ENCODE results near the gene PLCB2.

Gene PLCB2

GRCh38 chr15:40302288-40302886 is 5.3 kb downstream of the PLCB2 start:
- no peak for DNase-seq (ENCODE audit: low spot score)

DNA sequence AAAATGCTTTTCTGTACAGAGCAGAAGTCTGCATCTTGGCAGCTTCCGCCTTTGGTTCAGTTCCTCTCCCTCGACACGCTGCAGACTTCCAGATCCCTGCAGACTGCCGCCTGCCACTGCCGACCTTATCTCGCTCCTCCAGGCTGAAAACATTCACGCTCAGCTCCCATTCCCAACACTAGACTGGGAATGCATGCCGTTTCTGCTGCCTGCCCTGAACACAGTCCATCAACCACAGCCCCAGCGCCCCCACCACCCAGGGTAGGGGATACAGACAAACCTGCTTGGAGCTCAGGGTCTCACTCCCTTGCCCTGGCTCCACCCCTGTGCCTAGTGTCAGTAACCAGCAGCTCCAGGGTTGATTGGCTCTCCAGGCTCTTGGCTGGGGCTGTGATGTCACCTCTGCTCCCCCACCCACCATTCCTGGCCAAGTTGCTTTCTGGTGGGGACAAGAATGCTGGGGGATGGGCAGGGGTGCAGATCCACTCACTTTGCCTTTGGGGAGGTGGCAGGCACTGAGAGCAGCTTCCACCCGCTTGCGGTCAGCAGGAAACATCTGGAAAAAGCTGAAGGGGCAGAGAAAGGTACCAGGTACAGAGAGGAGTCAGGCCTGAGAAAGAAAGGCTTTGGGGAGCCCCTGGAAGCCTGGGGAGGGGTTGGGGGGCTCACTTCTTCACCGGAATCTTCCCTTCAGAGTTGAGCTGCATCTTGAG is 6.1 kb downstream of the PLCB2 start:
- DNase-seq (ENCODE audit: low spot score), result no peak

GRCh38 chr15:40300771-40301170 is 7.0 kb downstream of the PLCB2 start:
- DNase-seq (ENCODE audit: low spot score), result no peak

DNA sequence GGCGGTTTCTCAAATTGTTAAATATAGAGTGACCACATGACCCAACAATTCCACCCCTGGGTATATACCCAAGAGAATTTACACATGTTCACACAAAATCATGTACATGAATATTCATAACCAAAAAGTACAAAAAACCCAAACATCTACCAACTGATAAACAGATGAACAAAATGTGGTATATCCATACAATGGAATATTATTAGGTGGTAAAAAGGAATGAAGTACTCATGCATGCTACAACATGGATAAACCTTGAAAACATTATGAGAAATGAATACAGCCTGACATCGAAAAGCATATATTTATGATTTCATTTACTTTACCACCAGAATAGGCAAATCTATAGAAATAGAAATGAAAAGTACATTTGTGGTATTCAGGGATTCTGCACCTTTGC is 7.4 kb downstream of the PLCB2 start:
- DNase-seq (ENCODE audit: low spot score), result no peak

- no peak for DNase-seq (ENCODE audit: low spot score)
Observed at GRCh38 chr15:40298216-40298935, 9.4 kb downstream of the PLCB2 start.

- DNase-seq (ENCODE audit: low spot score), result no peak
Observed at GRCh38 chr15:40297356-40297755, 10.4 kb downstream of the PLCB2 start.

GRCh38 chr15:40296561-40297230 is 11.0 kb downstream of the PLCB2 start:
- DNase-seq (ENCODE audit: low spot score), result no peak

- DNase-seq (ENCODE audit: low spot score), result no peak
Observed at GRCh38 chr15:40295877-40296560, 11.7 kb downstream of the PLCB2 start.

DNA sequence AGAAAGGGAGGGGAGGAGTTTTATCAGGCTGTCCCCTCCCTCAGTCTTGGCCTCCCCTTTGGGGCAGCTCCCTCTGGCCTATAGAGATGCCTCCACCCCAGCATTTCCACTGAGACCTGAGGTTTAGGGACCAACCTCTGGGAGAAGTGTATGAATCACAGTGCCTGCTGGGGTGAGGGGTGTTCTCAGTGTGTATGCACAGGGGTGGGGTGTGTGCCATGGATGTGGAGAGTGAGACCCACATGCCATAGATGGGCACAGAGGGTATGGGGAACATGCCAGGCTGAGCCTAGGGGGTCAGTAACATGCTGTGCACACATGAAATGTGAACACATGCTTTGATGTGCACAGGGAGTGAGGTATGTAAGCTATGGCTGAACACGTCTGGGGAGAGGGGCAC is 12.4 kb downstream of the PLCB2 start:
- no peak for DNase-seq (ENCODE audit: low spot score)

DNA sequence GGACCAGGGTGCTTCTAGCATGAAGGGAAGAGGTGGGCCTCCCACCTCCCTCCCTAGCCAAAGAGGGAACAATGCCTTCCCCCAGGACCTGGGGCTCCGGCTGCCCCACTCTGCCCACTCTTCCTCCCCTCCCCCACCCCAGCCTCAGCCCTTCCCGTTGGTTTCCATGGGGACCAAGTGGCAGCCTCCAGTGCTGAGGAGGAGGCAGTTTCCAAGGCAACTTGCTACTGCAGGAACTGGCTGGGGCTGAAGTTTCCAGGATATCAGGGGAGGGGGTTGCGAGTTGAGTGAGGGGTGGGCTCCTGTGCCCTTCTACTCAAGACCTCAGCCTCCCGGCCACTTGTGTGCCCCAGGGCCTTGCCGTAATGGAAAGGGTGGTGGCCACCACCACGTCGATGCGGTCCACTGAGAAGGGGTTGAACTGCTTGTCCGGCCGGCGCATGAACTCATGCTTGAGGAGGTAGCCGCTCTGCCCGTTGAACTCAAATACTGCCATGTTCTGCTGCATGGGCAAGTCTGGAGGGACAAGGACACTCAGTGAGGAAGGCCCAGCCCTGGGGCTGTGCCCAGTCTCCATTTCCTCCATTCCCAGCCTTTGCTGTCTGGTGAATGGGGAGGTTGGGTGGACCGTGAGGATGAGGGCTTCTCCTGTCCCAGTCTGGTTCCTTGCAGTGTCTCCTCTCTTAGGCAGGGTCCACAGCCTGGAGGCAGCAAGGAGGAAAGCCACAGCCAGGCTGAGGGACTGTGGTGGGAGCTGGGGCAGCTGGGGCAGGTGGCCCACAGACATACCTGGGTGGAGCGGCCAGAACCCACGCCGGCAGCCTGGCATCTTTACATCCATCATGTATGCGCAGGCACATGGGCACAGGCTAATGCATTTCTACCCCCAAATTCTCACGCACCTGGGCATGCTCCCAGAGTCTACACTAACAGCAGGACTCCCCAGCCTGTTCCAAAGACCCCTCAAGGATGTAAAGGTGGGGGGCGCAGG is 13.5 kb downstream of the PLCB2 start:
- no peak for DNase-seq (ENCODE audit: low spot score)

DNA sequence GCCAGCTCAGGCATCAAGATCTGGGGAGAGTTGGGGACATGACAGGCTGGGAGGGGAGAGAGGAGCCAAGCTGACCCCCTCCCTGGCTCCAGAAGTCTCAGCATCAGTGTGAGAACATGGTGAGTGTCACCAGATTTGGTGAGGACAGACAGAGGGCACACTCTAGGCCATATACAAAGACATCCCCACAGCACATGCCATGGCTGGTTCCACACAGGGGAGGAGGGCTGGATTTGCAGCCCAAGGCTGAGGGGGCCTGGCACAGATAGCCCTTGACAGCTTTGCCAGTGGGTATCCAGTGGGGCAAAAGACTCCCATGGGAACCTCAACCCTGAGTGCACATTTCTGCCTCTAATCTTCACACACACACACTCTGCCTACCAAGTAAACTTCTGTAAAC is 14.7 kb downstream of the PLCB2 start:
- DNase-seq (ENCODE audit: low spot score), result no peak

GRCh38 chr15:40292246-40292645 is 15.5 kb downstream of the PLCB2 start:
- DNase-seq (ENCODE audit: low spot score), result no peak

DNA sequence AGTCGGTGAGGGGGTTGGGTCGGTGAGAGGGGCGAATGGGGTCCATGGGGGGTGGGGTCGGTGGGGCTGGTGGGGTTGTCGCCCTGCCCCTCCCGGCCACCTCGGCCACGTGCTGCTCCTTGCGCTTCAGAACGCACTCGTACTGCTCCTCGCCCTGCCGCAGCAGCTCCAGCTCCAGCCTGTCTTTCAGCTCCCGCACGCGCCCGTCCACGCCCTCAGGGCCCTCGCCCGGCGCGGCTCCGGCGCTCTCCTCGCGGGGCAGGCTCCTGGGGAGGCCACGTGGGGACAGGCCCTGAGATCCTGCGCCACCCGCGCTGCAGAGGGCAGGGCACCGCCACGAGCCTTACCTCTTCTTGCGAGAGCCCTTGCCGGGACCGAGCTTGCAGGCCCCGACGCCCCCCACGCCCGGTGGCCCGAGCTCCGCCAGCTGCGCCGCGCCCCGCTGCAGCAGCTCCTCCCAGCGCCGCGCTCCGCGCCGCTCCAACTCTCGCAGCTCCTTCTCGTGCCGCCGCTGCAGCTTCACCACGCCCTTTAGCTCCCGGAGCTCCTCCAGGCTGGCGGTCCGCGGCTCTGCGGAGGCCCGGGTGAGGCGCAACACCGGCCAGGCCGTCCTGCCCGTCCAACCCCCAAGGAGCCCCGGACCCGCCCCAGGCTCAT is 16.7 kb downstream of the PLCB2 start:
- DNase-seq (ENCODE audit: low spot score), result no peak

DNA sequence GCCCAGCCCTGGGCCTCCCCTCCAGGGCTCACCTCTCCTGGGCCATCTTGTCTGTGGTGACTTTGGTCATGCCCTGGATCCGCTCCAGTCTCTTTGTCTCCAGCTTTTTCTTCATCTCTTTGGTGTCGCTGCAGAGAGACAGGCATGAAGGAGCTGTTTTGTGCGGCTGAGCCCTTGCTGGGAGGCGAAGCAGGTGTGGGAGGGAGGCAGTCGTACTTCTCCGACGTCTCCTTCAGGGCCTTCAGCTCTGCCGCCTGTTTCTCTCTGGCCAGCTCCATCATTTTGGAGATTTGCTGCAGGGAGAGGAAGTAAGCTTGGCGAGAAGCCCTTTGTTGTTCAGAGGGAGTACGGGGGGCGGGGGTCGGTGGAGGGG is 17.2 kb downstream of the PLCB2 start:
- no peak for DNase-seq (ENCODE audit: low spot score)

- no peak for DNase-seq (ENCODE audit: low spot score)
Observed at GRCh38 chr15:40289140-40289775, 18.5 kb downstream of the PLCB2 start.

DNA sequence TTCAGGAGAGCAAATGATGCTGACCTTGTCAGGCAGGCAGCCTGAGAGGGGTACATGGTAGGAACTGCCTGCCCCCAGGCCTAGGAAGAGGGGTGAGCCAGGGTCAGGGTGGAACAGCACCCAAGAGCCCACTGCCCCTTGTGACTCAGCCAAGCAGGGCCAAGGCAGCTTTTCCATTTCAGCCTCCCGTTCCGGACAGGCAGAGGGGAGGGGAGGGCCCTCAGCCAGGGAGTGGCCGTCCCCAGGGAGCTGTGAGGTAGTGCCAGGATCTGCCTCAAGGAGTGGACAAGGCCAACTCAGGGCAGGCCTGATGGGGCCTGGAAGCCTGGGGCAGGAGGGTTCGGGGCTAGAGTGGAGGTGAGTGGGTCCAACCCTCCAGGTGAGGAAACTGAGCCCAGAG is 19.8 kb downstream of the PLCB2 start:
- no peak for DNase-seq (ENCODE audit: low spot score)

DNA sequence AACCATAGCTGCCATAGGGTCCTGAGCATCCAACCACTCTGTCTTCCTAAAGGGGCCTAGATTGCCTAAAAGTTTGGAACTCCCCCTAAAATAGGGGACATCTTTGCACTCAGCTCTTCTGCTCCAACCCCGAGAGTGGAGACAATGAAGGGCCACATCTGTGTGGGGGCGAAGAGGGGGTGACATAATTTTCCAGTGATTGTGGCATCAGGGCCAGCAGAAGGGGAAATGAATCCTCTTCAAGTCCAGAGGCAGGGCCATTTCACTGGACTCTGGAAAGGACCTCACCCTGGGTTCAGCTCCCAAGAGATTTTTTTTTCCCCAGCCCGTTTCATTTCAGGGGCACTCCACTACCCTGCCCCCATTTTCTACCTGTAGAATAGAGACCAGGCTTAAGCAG is 20.2 kb downstream of the PLCB2 start:
- no peak for DNase-seq (ENCODE audit: low spot score)

- no peak for DNase-seq (ENCODE audit: low spot score)
Observed at GRCh38 chr15:40286794-40287193, 20.9 kb downstream of the PLCB2 start.

GRCh38 chr15:40286061-40286532 is 21.6 kb downstream of the PLCB2 start:
- no peak for DNase-seq (ENCODE audit: low spot score)

DNA sequence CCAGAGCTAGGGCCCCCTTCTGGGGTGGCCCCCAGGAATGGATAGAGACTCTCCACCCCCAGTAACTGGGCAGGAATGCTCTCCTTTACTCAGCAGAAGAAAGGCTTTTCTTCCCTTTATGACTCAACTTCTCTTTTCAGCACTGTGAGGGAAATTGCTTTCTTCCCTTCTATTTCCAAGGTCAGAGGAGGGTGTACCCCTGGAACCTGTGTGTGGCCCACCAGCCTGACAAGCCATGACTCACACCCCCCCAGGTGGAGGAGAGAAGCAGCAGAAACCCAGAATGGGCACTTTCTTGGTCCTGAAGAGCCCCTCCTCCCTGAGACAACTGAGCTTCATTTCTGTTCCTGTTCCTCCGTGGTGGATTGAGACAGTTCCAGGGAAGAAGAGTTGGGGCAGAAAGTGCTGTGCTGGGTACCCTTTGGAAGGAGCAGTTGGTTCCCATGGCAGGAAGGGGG is 22.2 kb downstream of the PLCB2 start:
- no peak for DNase-seq (ENCODE audit: low spot score)

Data from CD4-positive, alpha-beta T cell treated with Interleukin-2 at 100 ng/mL for 4 hours (primary cell).